ENCODE measurements around the gene TSPAN15.
"Not testable (repeated sequence)": the region's sequence is repeated elsewhere in the genome, so short reads cannot be mapped to it uniquely, and the experiment has no call there.

TSPAN15 gene

GRCh38 chr10:69483963-69484362, 32.7 kb downstream of the TSPAN15 start:
- in situ Hi-C loops (cut with MboI; ENCODE audit: low sequenced_read_pairs) = no loop called here
- no peak for DNase-seq (ENCODE audit: low spot score in 2 of 2)
- no peaks in the 10 kb centered on the region for H3K27me3 ChIP-seq (ENCODE audit: low read depth)
- H3K4me1 ChIP-seq = no peaks in the 10 kb centered on the region
- no peak overlapping the region for H3K4me3 ChIP-seq
- no peaks in the 10 kb centered on the region; the same call in 1 of the 2 replicates for H3K9me3 ChIP-seq
- H3K36me3 ChIP-seq (replicated peaks) = no peaks in the 10 kb centered on the region

DNA sequence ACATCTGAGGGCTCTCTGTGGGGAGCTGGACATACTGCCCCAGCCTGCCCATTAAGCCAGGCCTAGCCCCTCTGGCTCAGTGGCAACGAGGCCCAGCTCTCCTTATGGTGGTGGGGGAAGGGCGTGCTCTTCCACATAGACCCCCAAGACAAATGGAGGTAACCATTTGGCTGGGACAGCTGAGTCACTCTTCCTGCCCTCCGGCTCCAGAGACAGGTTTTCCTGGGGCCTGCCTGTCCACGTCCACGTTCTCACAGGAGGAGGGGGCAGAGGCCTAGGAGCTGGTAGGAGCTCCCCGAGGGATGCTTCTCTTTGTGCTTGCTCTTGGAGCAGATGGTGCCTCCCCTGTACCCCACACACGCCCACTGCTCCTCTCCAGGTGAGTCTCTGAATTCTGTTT, 33.5 kb downstream of the TSPAN15 start:
- DNase-seq (ENCODE audit: low spot score in 2 of 2) = no peak
- no peaks in the 10 kb centered on the region for H3K36me3 ChIP-seq (replicated peaks)
- no peaks in the 10 kb centered on the region for H3K27me3 ChIP-seq (ENCODE audit: low read depth)
- H3K9me3 ChIP-seq = no peaks in the 10 kb centered on the region; the same call in 1 of the 2 replicates
- in situ Hi-C loops (cut with MboI; ENCODE audit: low sequenced_read_pairs) = no loop called here
- H3K4me1 ChIP-seq = no peaks in the 10 kb centered on the region
- no peak overlapping the region for H3K4me3 ChIP-seq

GRCh38 chr10:69486922-69487730, 35.9 kb downstream of the TSPAN15 start:
- Histone ChIP-seq H3K4me1 (no peaks in the 10 kb centered on the region), H3K36me3 (replicated peaks) (no peaks in the 10 kb centered on the region), H3K4me3 (no peak overlapping the region), H3K9me3 (no peaks in the 10 kb centered on the region; the same call in 1 of the 2 replicates), H3K27me3 (ENCODE audit: low read depth) (no peaks in the 10 kb centered on the region)
- in situ Hi-C loops (cut with MboI; ENCODE audit: low sequenced_read_pairs) = no loop called here
- no peak for DNase-seq (ENCODE audit: low spot score in 2 of 2)

DNA sequence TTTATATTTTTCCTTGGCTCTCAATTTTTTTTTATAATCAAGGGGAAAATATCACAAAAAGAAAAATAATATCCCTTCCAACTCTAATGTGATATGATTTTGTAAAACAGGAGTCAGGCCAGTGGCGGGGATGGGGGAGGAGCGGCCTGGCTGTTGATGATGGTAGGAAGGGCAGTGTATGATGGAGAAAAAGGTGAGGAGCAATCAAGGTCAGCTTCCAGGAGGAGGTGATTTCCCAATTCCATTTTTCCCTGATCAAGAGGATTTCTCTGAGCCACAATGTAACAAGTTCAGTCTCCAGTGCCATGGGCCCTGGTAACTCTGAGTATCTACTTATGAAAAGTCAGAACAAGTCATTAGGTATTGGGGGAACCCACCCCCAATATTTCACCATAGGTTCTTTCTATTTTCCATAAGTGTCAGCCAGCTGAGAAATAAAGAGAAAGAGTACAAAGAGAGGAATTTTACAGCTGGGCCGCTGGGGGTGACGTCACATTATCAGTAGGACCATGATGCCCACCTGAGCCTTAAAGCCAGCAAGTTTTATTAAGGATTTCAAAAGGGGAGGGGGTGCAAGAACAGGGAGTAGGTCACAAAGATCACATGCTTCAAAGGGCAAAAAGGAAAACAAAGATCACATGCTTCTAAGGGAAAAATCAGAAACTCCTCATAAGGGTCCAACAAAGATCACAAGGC, 37.0 kb downstream of the TSPAN15 start:
- H3K4me1 ChIP-seq; H3K4me3 ChIP-seq; DNase-seq (ENCODE audit: low spot score in 2 of 2); in situ Hi-C loops (cut with MboI; ENCODE audit: low sequenced_read_pairs); H3K36me3 ChIP-seq (replicated peaks); H3K9me3 ChIP-seq; H3K27me3 ChIP-seq (ENCODE audit: low read depth): not testable (repeated sequence)

DNA sequence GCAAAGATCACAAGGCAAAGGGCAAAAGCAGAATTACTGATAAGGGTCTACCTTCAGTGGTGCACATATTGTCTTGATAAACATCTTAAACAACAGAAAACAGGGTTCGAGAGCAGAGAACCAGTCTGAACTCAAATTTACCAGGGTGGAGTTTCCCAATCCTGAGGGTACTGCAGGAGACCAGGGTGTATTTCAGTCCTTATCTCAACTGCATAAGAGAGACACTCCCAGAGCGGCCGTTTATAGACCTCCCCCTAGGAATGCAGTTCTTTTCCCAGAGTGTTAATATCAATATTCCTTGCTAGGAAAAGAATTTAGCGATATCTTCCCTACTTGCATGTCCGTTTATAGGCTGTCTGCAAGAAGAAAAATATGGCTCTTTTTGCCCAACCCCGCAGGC, 37.6 kb downstream of the TSPAN15 start:
- H3K27me3 ChIP-seq (ENCODE audit: low read depth); H3K36me3 ChIP-seq (replicated peaks); H3K9me3 ChIP-seq; DNase-seq (ENCODE audit: low spot score in 2 of 2); H3K4me1 ChIP-seq; H3K4me3 ChIP-seq; in situ Hi-C loops (cut with MboI; ENCODE audit: low sequenced_read_pairs): not testable (repeated sequence)

- Histone ChIP-seq H3K9me3 (no peaks in the 10 kb centered on the region; the same call in 1 of the 2 replicates), H3K4me3 (no peak overlapping the region), H3K27me3 (ENCODE audit: low read depth) (no peaks in the 10 kb centered on the region), H3K4me1 (no peaks in the 10 kb centered on the region), H3K36me3 (replicated peaks) (no peaks in the 10 kb centered on the region)
- in situ Hi-C loops (cut with MboI; ENCODE audit: low sequenced_read_pairs) = no loop called here
- DNase-seq (ENCODE audit: low spot score in 2 of 2) = no peak
Measured at GRCh38 chr10:69489506-69490090, 38.3 kb downstream of the TSPAN15 start.

DNA sequence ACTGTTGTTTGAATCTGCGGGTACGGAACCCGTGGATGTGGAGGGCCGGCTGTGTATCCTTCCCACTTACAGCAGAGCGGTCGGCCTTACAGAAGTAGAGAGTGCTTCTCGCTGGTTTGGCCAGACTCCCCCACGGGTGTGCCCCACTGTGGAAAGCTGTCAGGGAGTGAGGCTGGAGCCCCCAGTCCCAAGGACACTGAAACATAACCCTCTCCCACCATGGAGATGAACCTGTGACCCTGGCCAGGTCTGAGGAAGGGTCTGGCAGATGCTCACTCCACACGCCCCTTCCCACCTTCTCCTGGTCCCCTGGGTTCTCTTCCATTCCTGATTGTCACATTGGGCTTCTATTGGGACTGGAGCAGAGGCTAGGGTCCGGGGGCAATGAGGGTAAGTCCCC, 39.6 kb downstream of the TSPAN15 start:
- no peak overlapping the region for H3K4me3 ChIP-seq
- in situ Hi-C loops (cut with MboI; ENCODE audit: low sequenced_read_pairs) = no loop called here
- H3K4me1 ChIP-seq = no peaks in the 10 kb centered on the region
- no peak for DNase-seq (ENCODE audit: low spot score in 2 of 2)
- no peaks in the 10 kb centered on the region for H3K36me3 ChIP-seq (replicated peaks)
- H3K27me3 ChIP-seq (ENCODE audit: low read depth) = no peaks in the 10 kb centered on the region
- no peaks in the 10 kb centered on the region; the same call in 1 of the 2 replicates for H3K9me3 ChIP-seq

GRCh38 chr10:69491611-69492010, 40.3 kb downstream of the TSPAN15 start:
- Histone ChIP-seq H3K4me1 (no peaks in the 10 kb centered on the region), H3K36me3 (replicated peaks) (no peaks in the 10 kb centered on the region), H3K4me3 (no peak overlapping the region), H3K9me3 (no peaks in the 10 kb centered on the region; the same call in 1 of the 2 replicates), H3K27me3 (ENCODE audit: low read depth) (no peaks in the 10 kb centered on the region)
- DNase-seq (ENCODE audit: low spot score in 2 of 2) = no peak
- in situ Hi-C loops (cut with MboI; ENCODE audit: low sequenced_read_pairs) = no loop called here

DNA sequence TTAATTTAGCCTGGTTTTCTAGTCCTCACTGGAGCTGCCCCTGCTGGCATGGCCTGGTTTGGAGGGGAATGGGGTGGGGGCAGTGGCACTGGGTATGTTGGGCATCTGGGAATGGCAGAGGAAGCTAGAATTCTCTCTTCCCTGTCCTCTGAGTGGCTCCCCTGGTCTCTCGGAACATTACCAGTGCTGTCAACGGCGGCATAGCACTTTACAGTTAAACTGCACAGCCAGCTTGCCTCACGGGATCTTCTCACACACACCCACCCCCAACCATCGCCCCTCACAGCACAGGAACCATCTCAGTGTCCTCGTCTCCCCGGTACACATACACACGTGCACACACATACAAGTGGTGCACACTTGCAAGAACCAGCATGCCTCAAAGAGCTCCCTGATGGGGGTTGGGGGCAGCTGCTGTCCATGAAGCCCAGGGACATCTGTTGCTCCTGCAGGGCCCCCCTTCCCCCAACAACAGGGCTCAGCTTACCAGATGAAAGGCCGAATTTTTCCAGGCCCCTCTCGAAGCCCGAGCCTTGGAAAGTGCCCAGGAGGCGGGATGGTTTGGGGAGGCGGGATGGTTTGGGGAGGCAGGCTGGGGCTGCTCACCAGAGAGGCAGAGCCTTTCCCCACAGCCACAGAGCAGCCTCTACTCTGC, 41.0 kb downstream of the TSPAN15 start:
- Histone ChIP-seq H3K9me3 (no peaks in the 10 kb centered on the region; the same call in 1 of the 2 replicates), H3K36me3 (replicated peaks) (no peaks in the 10 kb centered on the region), H3K27me3 (ENCODE audit: low read depth) (no peaks in the 10 kb centered on the region), H3K4me1 (no peaks in the 10 kb centered on the region), H3K4me3 (no peak overlapping the region)
- no peak for DNase-seq (ENCODE audit: low spot score in 2 of 2)
- in situ Hi-C loops (cut with MboI; ENCODE audit: low sequenced_read_pairs) = no loop called here

- no peak for DNase-seq (ENCODE audit: low spot score in 2 of 2)
- H3K27me3 ChIP-seq (ENCODE audit: low read depth) = no peaks in the 10 kb centered on the region
- H3K9me3 ChIP-seq = no peaks in the 10 kb centered on the region; the same call in 1 of the 2 replicates
- H3K4me1 ChIP-seq = no peaks in the 10 kb centered on the region
- in situ Hi-C loops (cut with MboI; ENCODE audit: low sequenced_read_pairs) = no loop called here
- H3K36me3 ChIP-seq (replicated peaks) = no peaks in the 10 kb centered on the region
- H3K4me3 ChIP-seq = no peak overlapping the region
Measured at GRCh38 chr10:69492746-69493462, 41.6 kb downstream of the TSPAN15 start.

GRCh38 chr10:69494626-69495558, 43.6 kb downstream of the TSPAN15 start:
- Histone ChIP-seq H3K9me3 (no peaks in the 10 kb centered on the region), H3K36me3 (replicated peaks) (no peaks in the 10 kb centered on the region), H3K27me3 (ENCODE audit: low read depth) (no peaks in the 10 kb centered on the region), H3K4me3 (no peak overlapping the region), H3K4me1 (no peaks in the 10 kb centered on the region)
- no peak for DNase-seq (ENCODE audit: low spot score in 2 of 2)
- in situ Hi-C loops (cut with MboI; ENCODE audit: low sequenced_read_pairs) = no loop called here

- in situ Hi-C loops (cut with MboI; ENCODE audit: low sequenced_read_pairs) = no loop called here
- Histone ChIP-seq H3K27me3 (ENCODE audit: low read depth) (no peaks in the 10 kb centered on the region), H3K9me3 (no peaks in the 10 kb centered on the region), H3K4me3 (no peak overlapping the region), H3K36me3 (replicated peaks) (no peaks in the 10 kb centered on the region), H3K4me1 (no peaks in the 10 kb centered on the region)
- no peak for DNase-seq (ENCODE audit: low spot score in 2 of 2)
Measured at GRCh38 chr10:69495666-69496065, 44.4 kb downstream of the TSPAN15 start.
